G401 (cell line): ENCODE results near the gene NDE1. TPM values are rescaled to one million over a fixed set of nuclear protein-coding genes. Genes with fewer than 3 reads are reported as not detected.
A peak's percentile ranks its signal among the peaks of the same experiment; 100 is the strongest.
"Not testable (repeated sequence)": the region's sequence is repeated elsewhere in the genome, so short reads cannot be mapped to it uniquely, and the experiment has no call there.

Experiments
- DNase-seq: peaks from one replicate; pipeline ENCODE4 v3.0.0-alpha.2; 2015; ENCODE audit warnings: low spot score
- in situ Hi-C: cut with HindIII; loops from 2 replicates; pipeline ENCODE4 v1.10.0; 2016; ENCODE audit warnings: low sequenced_read_pairs, mixed read lengths
- total RNA-seq: library from RNA; depleted of rRNA; stranded (reverse); fragments of >200 nt; shearing (Covaris generic); gene quantifications from 2 replicates; pipeline ENCODE4 v1.2.3, GENCODE V29; 2014; rRNA removed

NDE1 gene, protein sequence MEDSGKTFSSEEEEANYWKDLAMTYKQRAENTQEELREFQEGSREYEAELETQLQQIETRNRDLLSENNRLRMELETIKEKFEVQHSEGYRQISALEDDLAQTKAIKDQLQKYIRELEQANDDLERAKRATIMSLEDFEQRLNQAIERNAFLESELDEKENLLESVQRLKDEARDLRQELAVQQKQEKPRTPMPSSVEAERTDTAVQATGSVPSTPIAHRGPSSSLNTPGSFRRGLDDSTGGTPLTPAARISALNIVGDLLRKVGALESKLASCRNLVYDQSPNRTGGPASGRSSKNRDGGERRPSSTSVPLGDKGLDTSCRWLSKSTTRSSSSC
- total RNA-seq, result 27.0 and 28.0 TPM in 2 replicates

- peak; percentile 83 for DNase-seq
These were observed at the start of gene NDE1 for GRCh38 chr16:15650019-15650697. Gene NDE1, plus strand, starts transcription at chr16:15650245. Its CDS starts 14,534 bp downstream, at chr16:15664779.

DNA sequence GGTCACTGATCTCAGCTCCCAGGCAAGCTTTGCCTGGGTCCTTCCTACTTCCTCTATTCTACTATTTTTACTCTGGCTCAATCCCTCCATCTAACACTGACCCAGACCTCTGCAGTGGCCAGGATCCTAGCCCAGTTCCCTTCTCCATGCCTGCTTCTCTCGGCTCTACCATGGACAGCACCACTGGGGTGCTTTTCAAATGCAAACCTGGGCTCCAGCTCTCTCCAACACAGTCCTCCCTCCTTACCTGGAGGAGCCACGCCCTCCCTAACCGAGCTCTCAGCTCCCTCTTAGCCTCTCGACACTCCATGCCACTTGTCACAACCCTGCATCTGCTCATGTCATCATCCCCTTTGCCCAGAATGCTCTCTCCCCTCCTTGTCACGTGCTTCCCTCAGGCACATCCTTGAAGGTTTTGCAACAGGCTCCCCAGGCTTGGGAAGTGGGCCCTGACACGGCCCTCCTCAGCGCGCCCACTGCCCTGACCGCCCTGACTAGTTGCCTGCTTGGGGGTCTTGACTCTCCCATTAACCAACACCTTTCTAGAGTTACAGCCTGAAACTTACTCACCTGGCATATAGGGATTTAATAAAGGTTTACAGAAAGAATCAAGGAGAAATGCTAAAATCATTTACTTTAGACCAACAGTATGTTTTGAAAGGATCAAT lies 48.7 kb upstream of the NDE1 start:
- in situ Hi-C loops, result no loop called here
- DNase-seq, result no peak

More at GRCh38 chr16:15650019-15650697, at the start of gene NDE1:
- in situ Hi-C loops, result no loop called here

DNA sequence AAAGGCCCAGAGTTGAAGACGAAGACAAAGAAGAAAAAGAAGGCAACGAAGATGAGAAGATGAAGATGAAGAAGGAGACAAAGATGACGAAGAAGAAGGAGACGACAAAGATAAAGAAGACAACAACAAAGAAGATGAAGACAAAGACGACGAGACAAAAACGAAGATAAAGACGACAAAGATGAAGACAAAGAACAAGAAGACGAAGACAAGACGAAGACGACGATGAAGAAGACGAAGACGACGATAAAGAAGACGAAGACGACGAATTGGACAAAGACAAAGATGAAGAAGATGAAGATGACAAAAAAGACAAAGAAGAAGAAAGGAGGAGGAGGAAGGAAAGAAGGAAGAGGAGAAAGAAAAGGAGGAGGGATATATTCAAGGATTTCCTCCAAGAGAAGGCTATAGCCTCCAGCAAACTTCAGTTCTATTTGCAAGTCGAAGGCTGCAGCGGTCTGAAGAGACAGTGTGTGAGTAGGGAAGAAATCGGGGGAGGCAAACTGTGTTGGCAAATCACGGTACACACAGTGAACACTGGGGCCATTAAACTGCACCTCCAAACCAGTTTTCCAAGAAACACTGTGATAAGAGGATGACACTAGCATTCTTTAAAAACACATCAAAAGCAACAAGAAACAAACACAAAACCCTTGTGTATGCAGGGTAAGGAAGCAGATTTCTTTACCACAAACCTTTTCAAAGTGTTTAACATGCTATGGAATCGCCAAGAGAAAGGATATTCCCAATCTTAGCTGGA lies 47.6 kb upstream of the NDE1 start:
- no peak for DNase-seq
- in situ Hi-C loops, result no loop called here

DNA sequence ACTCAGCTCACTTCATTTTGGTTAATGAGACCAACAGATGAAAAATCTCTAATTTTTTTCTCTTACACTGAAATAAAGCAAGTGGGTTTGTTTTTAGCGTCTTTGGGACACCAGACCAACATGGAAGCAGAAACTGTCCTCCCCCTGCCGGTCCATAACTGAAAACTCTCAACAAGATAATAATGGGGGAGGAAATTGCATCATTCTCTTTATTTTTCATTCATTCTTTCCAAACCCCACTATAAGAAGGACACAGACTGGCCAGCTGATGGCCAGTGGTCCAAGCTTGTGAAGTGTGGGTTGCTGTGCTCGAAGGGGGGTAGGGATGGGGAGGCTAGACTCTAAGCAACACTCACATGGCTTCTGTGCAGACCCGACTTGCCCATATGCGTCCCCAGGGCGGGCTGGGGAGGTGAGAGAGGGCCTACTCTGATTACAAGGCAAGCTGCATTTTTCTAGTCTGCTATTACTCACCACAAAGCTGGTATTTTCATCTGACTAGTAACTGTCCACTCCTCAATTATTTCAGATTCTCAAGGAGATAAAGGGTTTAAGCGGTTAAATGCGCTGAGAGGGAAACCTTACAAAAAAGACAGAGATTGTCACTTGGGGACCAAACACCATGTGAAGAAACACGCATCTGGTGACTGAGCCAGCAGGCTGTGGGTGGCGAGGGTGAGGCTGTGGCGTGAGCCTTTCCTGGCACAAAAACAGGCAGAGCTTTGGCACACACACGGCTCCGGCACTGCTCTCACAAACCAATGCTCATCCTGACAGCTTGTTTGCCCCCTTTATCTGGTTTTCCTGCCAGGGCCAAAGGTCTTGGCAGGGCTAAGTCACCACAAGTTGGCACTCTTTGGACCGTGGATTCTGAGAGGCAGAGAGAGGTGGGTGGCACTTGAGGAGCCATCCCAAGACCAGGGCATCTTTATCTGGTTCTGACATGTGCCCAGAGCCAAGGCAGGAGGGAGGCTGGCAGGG lies 45.3 kb upstream of the NDE1 start:
- in situ Hi-C loops, result no loop called here
- DNase-seq, result peak; percentile 46

- in situ Hi-C loops, result no loop called here
These were observed 44.1 kb upstream of the NDE1 start for GRCh38 chr16:15605839-15606517.

GRCh38 chr16:15606518-15607220 lies 43.4 kb upstream of the NDE1 start:
- no peak for DNase-seq
- in situ Hi-C loops, result no loop called here

More at GRCh38 chr16:15605839-15606517, 44.1 kb upstream of the NDE1 start:
- DNase-seq, result no peak

GRCh38 chr16:15607221-15607699 lies 42.8 kb upstream of the NDE1 start:
- DNase-seq, in situ Hi-C loops: not testable (repeated sequence)

DNA sequence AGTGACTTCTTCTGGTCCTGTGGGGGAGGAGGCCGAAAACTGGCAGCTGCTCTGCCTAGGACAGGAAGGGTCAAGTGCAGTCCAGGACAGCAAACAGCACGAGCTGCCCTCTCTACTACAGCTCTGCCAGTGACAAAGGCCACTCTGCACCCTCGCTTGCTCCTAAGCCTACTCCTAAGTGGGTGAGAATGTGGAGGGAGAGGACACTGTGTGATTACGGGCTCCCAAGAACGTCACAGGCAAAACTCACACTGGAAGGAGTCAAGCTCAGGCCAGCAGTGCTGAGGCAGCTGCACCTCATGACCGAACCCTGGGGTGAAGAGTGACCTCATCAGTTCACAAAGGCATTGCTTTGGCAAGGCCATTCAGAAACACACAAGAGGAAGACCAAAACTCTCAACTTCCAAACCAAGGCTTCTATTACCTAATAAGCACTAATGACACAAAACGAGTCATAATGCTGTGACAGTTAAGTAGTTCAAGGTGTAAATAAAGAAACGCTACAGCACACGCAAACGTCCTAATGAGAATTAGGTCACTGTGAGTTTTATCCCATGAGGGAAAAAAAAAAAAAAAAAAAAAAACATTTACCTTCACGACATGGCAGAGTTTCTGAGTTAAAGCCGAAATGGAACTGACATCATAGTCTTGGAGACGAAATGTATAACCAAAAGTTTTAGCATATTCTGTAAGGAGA lies 42.2 kb upstream of the NDE1 start:
- in situ Hi-C loops, result no loop called here
- no peak for DNase-seq

- in situ Hi-C loops, result no loop called here
These were observed 41.4 kb upstream of the NDE1 start for GRCh38 chr16:15608398-15609285.

DNA sequence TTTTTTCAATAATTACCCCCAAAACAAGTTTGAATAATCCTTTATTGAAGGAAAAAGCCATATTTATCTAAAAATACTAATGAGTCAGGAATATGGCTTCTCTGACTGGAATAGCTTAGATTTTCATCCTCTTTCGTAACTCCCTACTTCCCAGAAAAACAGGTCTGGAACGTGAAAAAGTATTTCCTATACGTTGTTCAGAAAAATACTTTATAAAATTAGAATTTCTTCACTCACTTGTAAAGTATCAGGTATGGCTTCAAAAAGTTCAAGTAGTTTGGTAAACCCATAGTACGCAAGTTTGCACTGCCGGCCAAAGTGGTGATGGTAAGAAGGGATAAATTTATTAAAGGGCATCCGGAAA lies 40.8 kb upstream of the NDE1 start:
- no peak for DNase-seq
- in situ Hi-C loops, result no loop called here

More at GRCh38 chr16:15608398-15609285, 41.4 kb upstream of the NDE1 start:
- no peak for DNase-seq

DNA sequence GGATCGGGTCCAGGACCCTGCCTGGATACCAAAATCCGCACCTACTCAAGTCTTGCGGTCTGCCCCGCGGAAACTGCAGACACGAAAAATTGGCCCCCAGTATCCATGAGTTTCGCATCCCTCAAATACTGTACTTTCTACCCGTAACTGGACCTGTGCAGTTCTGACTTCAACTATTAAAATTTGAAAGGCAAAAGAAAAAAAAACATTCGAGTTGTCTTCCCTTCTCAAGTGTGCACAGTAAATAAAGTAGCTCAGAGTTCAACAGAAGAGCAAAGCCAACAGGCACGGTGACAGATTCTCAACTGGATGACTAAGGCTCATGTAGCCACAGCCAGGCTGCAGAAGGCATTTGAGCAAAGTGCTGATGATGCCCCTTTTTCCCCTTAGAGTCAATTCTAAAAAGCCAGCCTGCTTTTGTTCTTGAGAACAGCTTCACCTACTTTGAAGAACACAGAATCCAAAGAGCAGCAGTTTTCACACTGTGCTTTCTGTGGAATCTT lies 39.6 kb upstream of the NDE1 start:
- in situ Hi-C loops, result no loop called here
- no peak for DNase-seq

DNA sequence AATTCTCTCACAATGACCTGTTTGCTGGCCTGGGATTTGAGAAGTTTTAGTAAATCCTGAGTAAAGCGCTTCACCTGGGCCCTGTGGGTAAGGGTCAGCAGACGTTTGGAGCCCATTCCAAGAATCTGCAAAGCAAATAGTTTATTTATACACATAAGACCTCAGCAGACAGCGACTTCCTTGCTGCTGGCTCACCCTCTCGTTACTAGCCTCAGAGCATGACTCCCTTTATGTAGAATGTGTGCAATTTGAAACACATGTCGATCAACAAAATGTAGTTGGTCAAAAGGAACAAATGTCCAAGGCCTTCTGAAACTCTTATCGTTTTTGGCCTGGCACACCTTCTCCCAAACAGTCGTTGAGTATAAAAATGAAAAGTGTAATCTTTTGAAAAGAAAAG lies 38.4 kb upstream of the NDE1 start:
- no peak for DNase-seq
- in situ Hi-C loops, result no loop called here

DNA sequence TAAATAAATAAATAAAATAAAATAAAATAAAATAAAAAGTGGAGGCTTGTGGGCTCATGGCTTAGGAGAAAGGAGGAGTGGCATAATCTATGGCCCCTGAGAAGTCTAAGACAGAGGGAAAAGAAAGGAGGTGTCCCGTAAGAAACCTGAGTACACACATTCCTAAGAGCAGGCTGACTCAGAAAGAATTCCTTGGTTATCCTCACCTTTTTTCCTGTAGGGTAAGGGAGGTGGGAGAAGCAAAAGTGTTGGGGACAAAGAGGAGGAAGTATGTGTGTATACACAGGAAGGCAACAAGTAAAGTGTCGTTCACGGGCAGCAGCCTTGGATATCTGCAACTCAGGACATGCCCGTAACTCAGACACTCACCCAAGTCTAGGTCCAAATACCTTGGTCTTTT lies 36.4 kb upstream of the NDE1 start:
- no peak for DNase-seq
- in situ Hi-C loops, result no loop called here

- DNase-seq, result no peak
- in situ Hi-C loops, result no loop called here
These were observed 34.0 kb upstream of the NDE1 start for GRCh38 chr16:15616012-15616411.

GRCh38 chr16:15616475-15617165 lies 33.4 kb upstream of the NDE1 start:
- no peak for DNase-seq
- in situ Hi-C loops, result no loop called here
